HL-60/S4 treated with retinoic acid at 250 ng/mL for 4 days and 3 days (cell line): Measurements from ENCODE around the gene SPATA20.

Experiments
- in situ Hi-C: fragments of 300-500 bp; cut with MboI; formaldehyde crosslinking; loops from 2 replicates; pipeline ENCODE4 v1.7.0; 2022; ENCODE audit warnings: low sequenced_read_pairs

Gene SPATA20

DNA sequence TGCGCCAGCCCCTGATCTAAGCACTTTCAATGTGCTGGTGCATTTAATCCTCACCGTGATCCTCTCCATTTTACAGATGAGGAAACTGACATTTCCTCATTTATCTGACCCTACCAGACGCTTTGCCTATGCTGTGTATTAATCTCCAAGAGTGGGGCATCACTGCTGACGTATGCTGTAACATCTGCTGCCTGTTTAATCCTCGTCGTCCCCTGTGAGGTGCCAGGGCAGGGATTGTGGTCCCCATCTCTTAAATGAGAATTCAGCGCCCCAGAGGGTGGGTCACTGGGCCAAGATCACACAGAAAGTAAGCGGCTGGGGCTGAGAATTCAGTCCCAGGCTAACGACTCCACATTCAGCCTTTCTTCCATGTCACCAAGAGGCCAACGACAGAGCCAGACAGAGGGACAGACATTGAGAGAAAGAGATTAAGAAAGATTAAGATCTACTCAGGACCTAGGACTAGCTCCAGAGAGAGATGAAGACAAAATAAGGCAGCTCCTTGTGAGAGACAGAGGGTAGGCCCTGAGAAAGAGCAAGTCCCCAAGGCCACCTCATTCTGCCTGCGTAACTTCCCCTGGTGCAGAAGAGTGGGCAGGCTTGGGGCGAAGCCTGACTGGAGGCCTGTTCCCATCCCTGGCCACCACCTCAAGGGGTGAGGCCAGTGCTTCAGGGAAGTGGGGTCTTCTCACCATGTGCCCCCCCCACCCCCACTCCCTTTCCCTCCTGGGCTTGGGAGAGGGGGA, 27.1 kb downstream of the SPATA20 start:
- in situ Hi-C loops = no loop called here

DNA sequence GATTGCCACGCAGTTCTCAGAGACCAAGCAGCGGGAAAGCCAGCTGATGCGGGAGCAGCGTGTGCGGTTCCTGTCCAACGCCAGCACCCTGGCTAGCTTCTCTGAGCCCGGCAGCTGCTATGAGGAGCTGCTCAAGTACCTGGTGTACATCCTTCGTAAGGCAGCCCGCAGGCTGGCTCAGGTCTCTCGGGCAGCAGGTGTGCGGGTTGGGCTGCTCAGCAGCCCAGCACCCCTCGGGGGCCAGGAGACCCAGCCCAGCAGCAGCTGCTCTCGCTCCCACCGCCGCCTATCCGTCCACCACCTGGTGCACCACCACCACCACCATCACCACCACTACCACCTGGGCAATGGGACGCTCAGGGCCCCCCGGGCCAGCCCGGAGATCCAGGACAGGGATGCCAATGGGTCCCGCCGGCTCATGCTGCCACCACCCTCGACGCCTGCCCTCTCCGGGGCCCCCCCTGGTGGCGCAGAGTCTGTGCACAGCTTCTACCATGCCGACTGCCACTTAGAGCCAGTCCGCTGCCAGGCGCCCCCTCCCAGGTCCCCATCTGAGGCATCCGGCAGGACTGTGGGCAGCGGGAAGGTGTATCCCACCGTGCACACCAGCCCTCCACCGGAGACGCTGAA, 28.7 kb downstream of the SPATA20 start:
- in situ Hi-C loops = no loop called here

DNA sequence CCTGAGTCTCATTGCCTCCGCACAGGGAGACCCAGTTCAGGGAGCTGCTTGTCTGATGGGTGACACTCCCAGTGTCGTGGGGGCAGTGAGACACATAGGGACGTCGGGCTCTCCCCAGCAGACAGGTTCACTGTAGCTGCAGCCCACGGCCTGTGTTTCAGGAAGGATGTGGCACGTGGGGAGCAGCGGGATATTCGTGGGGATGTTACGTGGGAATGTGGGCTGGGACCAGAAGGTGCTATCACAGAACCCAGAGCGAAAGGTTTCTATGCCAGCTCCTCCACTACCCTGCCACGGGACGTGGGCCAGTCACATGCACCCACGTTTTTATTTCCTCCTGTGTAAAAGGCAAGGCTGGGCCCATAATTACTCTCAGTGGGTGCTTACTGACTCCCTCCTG, 29.9 kb downstream of the SPATA20 start:
- in situ Hi-C loops = no loop called here

DNA sequence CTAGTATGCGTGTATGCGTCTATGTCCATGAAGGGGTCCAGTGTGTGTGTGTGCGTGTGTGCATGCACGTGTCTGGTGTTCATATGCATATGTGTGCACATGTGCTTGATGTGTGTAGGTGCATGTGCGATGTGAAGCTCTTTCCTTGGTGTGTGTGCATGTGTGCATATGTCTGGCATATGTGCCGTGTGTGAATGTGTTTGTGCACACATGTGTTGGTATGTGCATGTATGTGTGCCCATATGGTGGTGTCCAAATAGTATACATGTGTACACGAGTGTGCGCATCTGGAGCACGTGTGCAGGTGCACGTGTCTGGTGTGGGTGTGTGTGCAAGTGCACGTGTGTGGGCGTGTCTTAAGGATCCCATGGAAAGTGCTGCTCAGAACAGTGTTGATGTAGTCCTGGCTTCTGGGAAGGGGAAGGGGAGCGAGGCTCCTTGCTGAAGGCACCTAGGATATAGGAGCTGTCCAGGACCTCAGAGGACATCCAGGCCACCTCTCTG, 30.5 kb downstream of the SPATA20 start:
- in situ Hi-C loops = no loop called here

DNA sequence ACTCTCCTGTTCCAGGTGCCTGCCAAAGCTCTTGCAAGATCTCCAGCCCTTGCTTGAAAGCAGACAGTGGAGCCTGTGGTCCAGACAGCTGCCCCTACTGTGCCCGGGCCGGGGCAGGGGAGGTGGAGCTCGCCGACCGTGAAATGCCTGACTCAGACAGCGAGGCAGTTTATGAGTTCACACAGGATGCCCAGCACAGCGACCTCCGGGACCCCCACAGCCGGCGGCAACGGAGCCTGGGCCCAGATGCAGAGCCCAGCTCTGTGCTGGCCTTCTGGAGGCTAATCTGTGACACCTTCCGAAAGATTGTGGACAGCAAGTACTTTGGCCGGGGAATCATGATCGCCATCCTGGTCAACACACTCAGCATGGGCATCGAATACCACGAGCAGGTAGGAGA, 31.2 kb downstream of the SPATA20 start:
- in situ Hi-C loops = no loop called here

DNA sequence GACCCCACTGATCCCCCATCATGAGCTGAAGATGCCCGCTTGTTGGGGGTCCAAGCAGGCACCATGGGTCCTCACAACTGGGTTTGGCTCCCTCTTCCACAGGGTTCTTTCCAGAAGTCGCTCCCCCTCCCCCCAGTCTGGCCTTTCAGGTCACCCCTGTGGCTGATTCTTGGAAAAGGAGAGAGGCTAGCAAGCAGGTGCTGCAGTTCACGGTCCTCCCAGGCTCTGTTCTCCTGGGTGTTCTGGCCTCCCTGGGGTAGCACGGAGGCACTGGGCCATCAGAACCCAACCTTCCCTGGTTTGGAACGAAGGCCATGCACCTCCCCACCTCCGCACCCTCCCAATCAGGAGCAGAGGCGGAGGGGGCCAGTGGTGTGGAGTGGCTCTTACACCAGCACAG, 32.4 kb downstream of the SPATA20 start:
- in situ Hi-C loops = no loop called here

DNA sequence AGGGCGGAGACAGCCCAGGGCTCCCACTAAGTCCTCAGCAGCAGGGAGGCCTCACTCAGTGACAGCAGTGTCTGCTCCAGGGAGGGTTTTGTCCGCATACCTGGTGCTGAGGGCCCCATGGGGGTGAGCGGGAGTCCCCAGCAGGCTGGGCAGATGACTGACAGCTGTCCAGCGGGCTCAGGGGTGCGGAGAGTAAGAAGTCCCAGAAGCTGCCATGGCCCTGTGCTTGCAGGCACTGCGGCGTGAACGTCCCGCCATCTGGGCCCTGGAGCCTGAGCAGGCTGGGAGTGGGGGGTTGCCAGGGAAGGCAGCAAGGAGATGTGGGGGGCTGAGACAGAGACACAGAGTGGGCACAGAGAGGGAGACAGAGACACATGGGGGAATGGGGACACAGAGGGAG, 33.7 kb downstream of the SPATA20 start:
- in situ Hi-C loops = no loop called here

DNA sequence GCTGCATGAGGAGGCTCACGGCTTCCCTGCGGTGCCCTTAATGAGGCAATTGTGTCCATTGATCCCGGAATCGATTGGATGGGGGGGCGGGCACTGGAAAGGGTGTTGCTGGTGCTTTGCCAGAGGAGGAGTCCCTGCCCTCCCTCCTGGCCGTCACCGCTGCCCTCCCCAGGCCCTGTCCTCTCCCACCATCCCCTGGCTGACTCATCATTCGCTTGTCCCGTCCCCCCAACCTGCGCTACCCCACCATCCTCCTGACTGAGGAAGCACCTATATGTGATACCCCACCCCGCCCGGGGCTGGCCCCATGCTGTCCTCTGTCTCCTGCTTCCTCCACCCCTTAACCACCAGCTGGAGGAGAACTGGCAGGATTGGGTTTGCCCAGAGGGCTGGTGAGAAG, 34.3 kb downstream of the SPATA20 start:
- in situ Hi-C loops = no loop called here

DNA sequence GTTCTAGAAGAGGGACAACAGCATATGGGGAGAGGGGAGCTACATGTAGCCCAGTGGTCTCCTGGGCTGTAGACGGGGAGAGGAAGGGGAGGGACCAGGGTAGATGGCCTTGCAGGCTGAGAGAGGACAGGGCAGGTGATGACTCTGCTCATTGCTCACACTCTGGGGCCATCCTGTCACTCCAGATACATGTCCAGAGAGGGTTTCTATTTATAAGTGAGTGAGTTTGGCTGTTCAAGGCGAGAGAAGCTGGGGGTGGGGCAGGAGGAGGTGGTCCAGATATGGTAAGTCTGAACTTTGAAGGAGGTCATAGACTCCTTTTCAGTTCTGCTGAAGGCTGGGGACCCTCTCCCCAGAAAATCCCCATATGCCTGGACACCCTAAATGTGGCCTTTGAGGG, 35.8 kb downstream of the SPATA20 start:
- in situ Hi-C loops = no loop called here

DNA sequence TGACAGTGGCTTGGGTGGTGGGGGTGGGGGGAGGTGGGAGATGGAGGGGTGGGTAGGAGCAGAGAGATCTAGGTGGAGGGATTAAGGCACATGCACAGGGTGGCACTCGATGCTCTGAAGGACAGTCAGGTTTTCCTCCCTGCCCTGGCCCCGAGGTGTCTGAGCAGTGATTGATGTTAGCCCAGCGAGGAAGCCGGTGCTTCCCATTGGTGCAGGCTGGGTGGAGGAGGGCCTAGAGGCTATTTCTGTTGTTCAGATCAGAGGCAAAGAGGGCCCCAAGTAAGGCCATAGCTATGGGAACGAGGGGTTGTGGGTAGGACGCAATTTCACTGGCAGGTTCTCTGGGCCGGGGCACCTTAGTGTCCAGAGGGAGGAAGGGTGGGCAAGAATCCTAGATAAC, 36.7 kb downstream of the SPATA20 start:
- in situ Hi-C loops = no loop called here

DNA sequence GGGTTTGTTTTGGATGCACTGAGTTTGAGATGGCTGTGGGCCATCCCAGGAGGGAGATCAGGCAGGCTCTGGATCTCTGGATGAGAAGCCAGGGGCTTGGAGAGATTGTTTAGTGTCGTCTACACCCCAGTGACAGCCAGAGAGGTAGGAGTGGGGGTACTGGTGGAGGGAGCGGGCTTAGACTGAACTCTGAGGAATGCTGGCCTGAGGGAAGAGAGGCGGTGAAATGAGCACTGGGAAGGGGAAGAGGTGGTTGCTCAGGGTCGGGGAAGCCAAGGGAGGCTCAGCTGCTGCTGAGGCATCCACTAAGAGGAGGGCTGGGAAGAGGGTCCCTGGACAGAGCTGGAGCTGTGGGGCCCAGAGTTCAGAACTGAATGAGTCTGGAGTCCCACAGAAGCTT, 37.1 kb downstream of the SPATA20 start:
- in situ Hi-C loops = no loop called here

DNA sequence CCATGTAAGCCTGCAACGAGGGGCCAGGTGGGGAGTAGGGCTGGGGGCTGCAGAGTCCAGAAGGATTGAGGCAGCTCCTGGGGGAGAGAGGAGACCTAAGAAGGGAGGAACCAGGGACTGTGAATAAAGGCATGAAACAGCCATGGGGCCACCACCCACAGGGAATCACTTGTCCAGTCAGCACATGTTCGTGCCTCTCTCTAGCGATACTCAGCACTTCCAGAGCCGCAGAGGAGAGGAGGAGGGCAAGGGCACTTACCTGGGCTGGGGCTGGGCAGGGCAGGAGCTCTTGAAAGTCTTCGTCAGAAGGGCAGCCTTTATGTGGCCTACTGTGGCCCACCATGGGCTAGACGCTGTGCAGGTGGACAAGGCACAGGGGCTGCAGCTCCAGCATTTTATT, 37.8 kb downstream of the SPATA20 start:
- in situ Hi-C loops = no loop called here

DNA sequence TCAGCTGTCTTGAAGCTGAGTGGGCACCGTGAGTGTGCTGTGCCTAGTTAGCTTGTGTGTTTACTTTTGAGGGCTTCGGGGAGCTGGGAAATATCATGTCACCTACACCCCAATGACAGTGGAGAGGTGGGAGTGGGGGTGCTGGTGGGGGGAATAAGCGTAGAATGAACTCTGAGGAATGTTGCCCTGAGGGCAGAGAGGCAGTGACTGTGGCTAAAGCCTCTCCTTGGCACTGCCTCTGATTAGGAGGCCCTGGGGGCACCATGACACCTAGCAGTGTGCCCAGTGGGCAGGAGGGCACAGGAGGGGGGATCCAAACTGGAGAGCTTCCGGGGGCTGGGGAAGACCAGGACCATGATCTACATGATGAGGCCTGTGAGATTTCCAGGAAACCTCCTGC, 38.4 kb downstream of the SPATA20 start:
- in situ Hi-C loops = no loop called here

DNA sequence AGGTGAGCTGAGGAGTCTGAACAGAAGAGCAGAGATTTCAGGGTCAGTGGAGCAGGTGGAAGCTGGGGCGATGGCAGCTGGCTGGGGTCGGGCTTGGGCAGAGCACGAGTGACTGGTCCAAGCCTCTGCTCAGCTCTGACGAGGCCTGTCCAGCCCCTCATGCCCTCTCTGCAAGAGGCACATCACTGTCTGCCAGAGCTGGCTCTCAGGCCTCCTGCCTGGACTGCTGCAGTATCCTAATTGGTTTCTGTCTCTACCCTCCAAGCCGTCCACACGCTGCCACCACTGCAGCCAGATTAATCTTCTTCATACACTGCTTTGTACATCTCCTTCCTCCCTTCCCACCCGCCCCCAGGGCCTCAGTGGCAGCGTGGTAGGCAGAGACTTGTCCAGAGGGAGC, 38.9 kb downstream of the SPATA20 start:
- in situ Hi-C loops = no loop called here

DNA sequence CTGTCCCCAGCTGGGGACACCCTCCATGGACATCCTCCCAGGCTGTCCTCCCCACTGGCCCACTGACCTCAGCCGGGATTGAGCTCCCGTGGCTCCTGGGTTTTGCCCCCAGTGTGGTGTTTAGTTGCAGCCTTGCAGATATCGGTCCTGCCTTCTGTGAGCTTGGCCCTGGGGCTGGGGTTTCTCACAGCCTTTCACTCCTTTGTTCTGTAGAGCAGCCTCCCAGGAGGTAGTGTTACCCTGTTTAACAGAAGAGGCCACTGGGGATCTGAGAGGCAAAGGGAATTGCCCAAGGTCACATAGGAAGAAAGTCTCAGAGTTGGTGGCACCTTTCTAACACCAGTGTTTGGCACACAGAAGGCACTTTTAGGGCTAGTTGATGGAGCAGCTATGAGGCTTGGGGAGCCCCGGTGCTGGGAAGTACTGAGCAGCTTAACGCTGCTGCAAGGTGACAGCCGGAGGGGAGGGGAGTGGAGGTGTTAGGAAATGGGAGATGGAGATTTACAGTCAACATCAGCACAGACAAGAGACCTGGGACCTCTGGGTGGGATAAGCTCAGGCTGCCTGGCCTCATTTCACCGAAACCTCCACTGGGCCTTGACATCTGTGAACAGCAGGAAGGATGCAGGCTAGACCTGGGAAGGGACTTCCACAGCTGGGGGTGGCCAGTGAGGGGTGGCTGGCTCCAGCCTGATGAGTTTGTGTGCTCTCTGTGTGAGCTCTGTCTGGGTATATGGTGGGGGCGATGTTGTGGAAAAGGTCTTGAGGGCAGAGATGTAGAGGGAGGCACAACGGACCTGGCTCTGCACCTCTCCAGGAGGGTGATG, 39.7 kb downstream of the SPATA20 start:
- in situ Hi-C loops = no loop called here

DNA sequence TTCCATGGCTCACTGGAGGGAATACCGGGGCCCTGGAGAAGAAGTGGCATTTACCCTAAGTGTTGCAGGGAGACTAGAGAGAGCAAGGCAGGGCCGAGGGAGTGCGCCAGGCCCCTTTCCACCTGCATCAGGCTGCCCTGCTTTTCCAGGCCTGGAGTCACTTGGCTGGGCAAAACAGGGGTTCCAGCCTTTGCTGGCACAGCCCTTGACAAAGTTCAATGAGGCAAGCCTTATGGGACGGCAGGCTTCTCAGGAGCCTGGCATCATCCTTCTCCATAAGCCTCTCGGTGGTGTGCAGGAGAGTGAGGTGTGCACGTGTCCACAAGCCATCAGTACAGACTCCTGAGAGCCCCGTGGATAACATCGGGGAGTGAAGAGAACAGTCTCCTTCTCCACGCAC, 40.6 kb downstream of the SPATA20 start:
- in situ Hi-C loops = no loop called here

DNA sequence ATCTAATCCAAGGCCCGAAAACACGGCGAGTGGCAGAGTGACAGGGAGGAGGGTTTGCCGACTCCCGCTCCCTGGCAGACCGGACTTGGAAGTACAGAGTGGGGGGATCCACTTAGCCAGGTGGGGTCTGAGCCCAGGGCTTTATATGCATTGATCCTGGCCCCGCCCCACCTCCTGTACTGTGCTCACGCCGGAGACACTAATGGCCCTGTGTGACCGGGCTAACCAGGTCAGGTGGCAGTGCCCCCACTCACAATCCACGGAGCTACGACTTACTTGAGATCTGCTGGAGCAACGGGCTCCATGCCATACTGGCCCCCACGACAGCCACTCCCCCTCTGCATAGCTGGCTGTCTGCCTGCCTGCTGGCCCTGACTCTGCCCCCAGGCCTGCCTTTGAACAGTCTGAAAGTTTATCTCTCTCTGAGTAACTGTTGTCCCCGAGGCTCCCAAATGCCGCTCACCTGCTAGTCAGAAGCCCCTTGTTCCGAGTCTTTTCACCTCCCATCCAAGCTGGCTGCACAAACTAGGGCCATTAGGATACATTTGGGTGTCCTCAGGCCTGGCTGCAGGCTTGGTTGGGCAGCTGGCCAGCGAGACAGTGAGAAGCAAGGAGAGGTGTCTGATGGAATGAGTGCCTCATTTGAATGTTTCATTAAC, 41.5 kb downstream of the SPATA20 start:
- in situ Hi-C loops = no loop called here

DNA sequence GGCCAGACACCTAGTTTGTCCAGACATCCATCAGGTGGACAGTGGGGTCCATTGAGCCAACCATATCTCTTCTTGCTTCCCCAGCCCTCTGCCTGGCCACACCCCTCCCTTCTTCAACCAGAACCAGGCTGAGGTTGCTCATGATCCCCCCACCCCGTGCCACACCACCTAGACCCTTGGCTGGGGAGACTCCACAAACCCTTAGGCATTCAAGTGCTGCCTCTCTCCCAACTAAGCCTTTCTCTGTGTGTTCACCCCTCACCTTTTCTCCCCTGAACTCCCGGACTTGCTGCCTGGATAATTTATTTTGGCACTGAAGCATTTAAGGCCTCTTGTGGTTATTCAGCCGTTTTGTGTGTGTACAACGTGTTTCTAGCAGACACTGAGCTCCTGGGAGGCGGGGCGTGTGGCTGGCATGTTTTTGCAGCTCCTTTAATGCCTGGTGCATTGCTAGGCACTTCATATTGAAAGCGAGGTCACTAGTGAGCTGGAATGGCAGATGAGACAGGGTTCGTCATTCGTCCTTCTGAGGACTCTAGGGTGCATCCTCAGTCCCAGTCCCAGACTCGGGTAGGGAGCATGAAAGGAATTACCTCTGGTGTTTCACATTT, 42.2 kb downstream of the SPATA20 start:
- in situ Hi-C loops = no loop called here

DNA sequence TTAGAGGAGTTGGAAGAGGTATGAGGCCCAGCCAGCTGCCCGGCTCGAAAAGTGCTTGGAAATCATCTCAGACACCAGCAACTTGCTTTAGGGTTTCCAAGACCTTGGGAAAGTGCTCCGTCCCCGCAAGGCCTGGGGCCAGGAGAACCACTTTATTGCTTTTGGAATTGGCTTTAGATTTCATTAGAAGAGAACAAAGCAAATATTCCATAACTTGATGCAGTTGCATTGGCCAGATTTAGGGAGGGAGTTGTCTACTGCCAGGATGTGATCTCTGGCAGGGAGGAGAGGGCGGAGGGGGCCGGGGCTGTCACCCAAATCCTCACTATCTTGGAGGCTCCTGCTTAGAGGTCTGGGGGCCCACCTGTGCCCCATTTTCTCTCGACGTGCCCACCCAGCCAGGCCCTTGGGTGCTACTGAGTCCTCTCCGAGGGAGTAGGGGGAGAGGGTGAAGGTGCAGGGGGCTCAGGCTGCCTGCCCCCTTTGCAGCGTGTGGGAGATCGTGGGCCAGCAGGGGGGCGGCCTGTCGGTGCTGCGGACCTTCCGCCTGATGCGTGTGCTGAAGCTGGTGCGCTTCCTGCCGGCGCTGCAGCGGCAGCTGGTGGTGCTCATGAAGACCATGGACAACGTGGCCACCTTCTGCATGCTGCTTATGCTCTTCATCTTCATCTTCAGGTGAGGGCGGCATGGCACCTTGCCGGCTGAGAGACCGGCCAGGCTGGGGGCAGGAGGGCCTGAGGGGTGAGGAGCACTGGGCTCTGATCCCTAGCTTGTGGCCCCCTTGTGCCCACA, 44.2 kb downstream of the SPATA20 start:
- in situ Hi-C loops = no loop called here

DNA sequence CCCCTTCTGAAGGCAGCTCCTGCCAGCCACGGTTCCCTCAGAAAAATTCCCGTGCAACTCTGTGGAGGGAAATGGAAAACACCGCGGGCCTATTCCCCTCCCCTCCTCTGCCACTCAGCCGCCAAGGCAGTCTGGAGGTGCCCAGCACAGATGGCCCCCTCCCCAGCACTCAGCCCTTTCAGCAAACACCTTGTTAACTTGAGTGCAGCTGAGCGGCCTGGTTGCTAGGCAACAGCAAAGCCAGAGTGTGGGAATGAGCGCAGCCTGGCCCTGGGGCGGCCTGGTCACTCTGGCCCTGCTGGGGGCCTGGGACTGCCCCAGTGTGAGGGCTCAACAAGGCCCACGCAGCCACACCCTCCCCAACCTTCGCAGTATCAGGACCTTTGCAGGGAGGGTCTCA, 46.3 kb downstream of the SPATA20 start:
- in situ Hi-C loops = no loop called here
